ENCODE measurements around the gene WDR33.

The WDR33 gene

GRCh38 chr2:127653421-127654083, 157.4 kb downstream of the WDR33 start:
- DNase-seq: no peak

GRCh38 chr2:127652786-127653357, 158.1 kb downstream of the WDR33 start:
- DNase-seq: no peak

GRCh38 chr2:127651971-127652550, 158.9 kb downstream of the WDR33 start:
- DNase-seq: no peak

- DNase-seq: no peak
These were observed 159.6 kb downstream of the WDR33 start for GRCh38 chr2:127651381-127651809.

All from NCI-H446 treated with DMSO at 0.1 percent for 48 hours (cell line).